ENCODE measurements around the gene HEXD.

HEXD gene

GRCh38 chr17:82463925-82464566 lies 45.9 kb downstream of the HEXD start:
- no peak overlapping the region for H3K4me3 ChIP-seq (ENCODE audit: low read depth, low read length)
- DNase-seq (ENCODE audit: low read depth) = no peak
- TF ChIP-seq, protein P1, sequence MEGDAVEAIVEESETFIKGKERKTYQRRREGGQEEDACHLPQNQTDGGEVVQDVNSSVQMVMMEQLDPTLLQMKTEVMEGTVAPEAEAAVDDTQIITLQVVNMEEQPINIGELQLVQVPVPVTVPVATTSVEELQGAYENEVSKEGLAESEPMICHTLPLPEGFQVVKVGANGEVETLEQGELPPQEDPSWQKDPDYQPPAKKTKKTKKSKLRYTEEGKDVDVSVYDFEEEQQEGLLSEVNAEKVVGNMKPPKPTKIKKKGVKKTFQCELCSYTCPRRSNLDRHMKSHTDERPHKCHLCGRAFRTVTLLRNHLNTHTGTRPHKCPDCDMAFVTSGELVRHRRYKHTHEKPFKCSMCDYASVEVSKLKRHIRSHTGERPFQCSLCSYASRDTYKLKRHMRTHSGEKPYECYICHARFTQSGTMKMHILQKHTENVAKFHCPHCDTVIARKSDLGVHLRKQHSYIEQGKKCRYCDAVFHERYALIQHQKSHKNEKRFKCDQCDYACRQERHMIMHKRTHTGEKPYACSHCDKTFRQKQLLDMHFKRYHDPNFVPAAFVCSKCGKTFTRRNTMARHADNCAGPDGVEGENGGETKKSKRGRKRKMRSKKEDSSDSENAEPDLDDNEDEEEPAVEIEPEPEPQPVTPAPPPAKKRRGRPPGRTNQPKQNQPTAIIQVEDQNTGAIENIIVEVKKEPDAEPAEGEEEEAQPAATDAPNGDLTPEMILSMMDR (IDR thresholded peaks at IDR 0.05; ENCODE audit: insufficient read depth, low read depth, low read length, missing control alignments) = no peak

GRCh38 chr17:82464567-82464929 lies 46.4 kb downstream of the HEXD start:
- TF ChIP-seq, protein P1 (IDR thresholded peaks at IDR 0.05; ENCODE audit: insufficient read depth, low read depth, low read length, missing control alignments) = no peak
- H3K4me3 ChIP-seq (ENCODE audit: low read depth, low read length) = no peak overlapping the region
- no peak for DNase-seq (ENCODE audit: low read depth)

- DNase-seq (ENCODE audit: low read depth) = no peak
- TF ChIP-seq, protein P1 (IDR thresholded peaks at IDR 0.05; ENCODE audit: insufficient read depth, low read depth, low read length, missing control alignments) = no peak
- no peak overlapping the region for H3K4me3 ChIP-seq (ENCODE audit: low read depth, low read length)
Observed at GRCh38 chr17:82465023-82465603, 47.0 kb downstream of the HEXD start.

GRCh38 chr17:82468692-82469091 lies 50.5 kb downstream of the HEXD start:
- no peak overlapping the region for H3K4me3 ChIP-seq (ENCODE audit: low read depth, low read length)
- no peak for DNase-seq (ENCODE audit: low read depth)
- TF ChIP-seq, protein P1 (IDR thresholded peaks at IDR 0.05; ENCODE audit: insufficient read depth, low read depth, low read length, missing control alignments) = no peak

DNA sequence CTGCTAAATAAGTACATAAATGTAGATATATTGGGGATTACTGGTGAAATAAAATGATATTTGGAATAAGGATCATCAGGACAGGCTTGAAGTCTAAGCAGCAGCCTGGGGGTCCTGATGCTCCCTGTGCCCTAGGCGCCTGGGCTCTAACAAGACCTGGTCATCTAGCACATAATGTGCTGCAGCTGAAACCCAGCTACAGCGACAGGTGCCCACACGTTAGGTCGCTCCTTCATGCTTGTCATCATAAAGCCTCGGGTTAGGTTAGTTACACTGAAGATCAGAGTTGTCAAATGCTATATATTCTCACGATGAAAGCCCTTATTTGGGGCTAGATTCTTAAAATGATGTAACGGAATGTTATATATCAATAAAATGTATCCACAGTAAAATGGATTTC lies 51.9 kb downstream of the HEXD start:
- TF ChIP-seq, protein P1 (IDR thresholded peaks at IDR 0.05; ENCODE audit: insufficient read depth, low read depth, low read length, missing control alignments) = no peak
- H3K4me3 ChIP-seq (ENCODE audit: low read depth, low read length) = no peak overlapping the region
- DNase-seq (ENCODE audit: low read depth) = no peak

- TF ChIP-seq, protein P1 (IDR thresholded peaks at IDR 0.05; ENCODE audit: insufficient read depth, low read depth, low read length, missing control alignments) = no peak
- H3K4me3 ChIP-seq (ENCODE audit: low read depth, low read length) = no peak overlapping the region
- no peak for DNase-seq (ENCODE audit: low read depth)
Observed at GRCh38 chr17:82474223-82475010, 56.3 kb downstream of the HEXD start.

Data from GM12865 (cell line).